H9 (cell line): Measurements from ENCODE around the gene FHIT. TPM values are rescaled to one million over a fixed set of nuclear protein-coding genes. Genes with fewer than 3 reads are reported as not detected.

ENCODE experiments used
- DNase-seq: peaks from one replicate; pipeline ENCODE4 v3.0.0-alpha.2; 2017
- H2AFZ ChIP-seq: one replicate; pipeline ENCODE4 v1.6.1; 2013; ENCODE audit warnings: mild to moderate bottlenecking, low read length, control low read depth, moderate library complexity
- H2AK5ac ChIP-seq: 2 replicates; pipeline ENCODE4 v1.6.1; 2013; ENCODE audit warnings: low read length, control low read depth, mixed read lengths; ENCODE audit not compliant: insufficient read length
- H2BK120ac ChIP-seq: one replicate; pipeline ENCODE4 v1.6.1; 2013; ENCODE audit warnings: low read depth, mild to moderate bottlenecking, low read length, control low read depth, inconsistent platforms; ENCODE audit not compliant: poor library complexity, severe bottlenecking
- H2BK12ac ChIP-seq: 2 replicates; pipeline ENCODE4 v1.6.1; 2013; ENCODE audit warnings: low read length, control low read depth, mixed read lengths, low read depth; ENCODE audit not compliant: insufficient read length
- H2BK15ac ChIP-seq: 2 replicates; pipeline ENCODE4 v1.6.1; 2013; ENCODE audit warnings: low read depth, low read length, control low read depth
- H2BK20ac ChIP-seq: one replicate; pipeline ENCODE4 v1.6.1; 2013; ENCODE audit warnings: low read depth, mild to moderate bottlenecking, low read length, control low read depth, inconsistent platforms; ENCODE audit not compliant: poor library complexity, severe bottlenecking
- H2BK5ac ChIP-seq: 2 replicates; pipeline ENCODE4 v1.6.1; 2013; ENCODE audit warnings: low read length, control low read depth, mixed read lengths; ENCODE audit not compliant: insufficient read length
- H3K14ac ChIP-seq: 2 replicates; pipeline ENCODE4 v1.6.1; 2013; ENCODE audit warnings: low read length, control low read depth; ENCODE audit not compliant: insufficient read depth
- H3K18ac ChIP-seq: 2 replicates; pipeline ENCODE4 v1.6.1; 2013; ENCODE audit warnings: low read depth, mild to moderate bottlenecking, mixed read lengths, low read length, control low read depth; ENCODE audit not compliant: insufficient read length
- H3K23ac ChIP-seq: 2 replicates; pipeline ENCODE4 v1.6.1; 2013; ENCODE audit warnings: low read length, control low read depth, mixed read lengths, low read depth; ENCODE audit not compliant: insufficient read length
- H3K23me2 ChIP-seq: 2 replicates; pipeline ENCODE4 v1.6.1; 2013; ENCODE audit warnings: low read depth, mild to moderate bottlenecking, mixed read lengths, low read length, control low read depth; ENCODE audit not compliant: insufficient read length, poor library complexity, severe bottlenecking
- H3K27ac ChIP-seq: 2 replicates; pipeline ENCODE4 v1.5.1; 2013; ENCODE audit warnings: low read length, control low read depth, mixed read lengths, low read depth; ENCODE audit not compliant: insufficient read length
- H3K27me3 ChIP-seq: 2 replicates; pipeline ENCODE4 v1.6.1; 2013; ENCODE audit warnings: low read length, control low read depth, inconsistent platforms; ENCODE audit not compliant: insufficient read depth
- H3K4ac ChIP-seq: 2 replicates; pipeline ENCODE4 v1.6.1; 2013; ENCODE audit warnings: low read depth, mild to moderate bottlenecking, control low read depth, inconsistent platforms, low read length, moderate library complexity
- H3K4me1 ChIP-seq: 2 replicates; pipeline ENCODE4 v1.6.1; 2013; ENCODE audit warnings: low read length, control low read depth, inconsistent platforms; ENCODE audit not compliant: insufficient read depth
- H3K4me2 ChIP-seq: 2 replicates; pipeline ENCODE4 v1.6.1; 2013; ENCODE audit warnings: low read length, control low read depth, mixed read lengths; ENCODE audit not compliant: insufficient read length, insufficient read depth
- H3K56ac ChIP-seq: 2 replicates; pipeline ENCODE4 v1.6.1; 2013; ENCODE audit warnings: low read depth, mild to moderate bottlenecking, mixed read lengths, low read length, control low read depth; ENCODE audit not compliant: insufficient read length
- H3K79me1 ChIP-seq: 2 replicates; pipeline ENCODE4 v1.6.1; 2013; ENCODE audit warnings: low read depth, mild to moderate bottlenecking, moderate library complexity, low read length, control low read depth, inconsistent platforms; ENCODE audit not compliant: insufficient read depth, poor library complexity, severe bottlenecking
- H3K79me2 ChIP-seq: 2 replicates; pipeline ENCODE4 v1.6.1; 2013; ENCODE audit warnings: low read length, control low read depth, inconsistent platforms; ENCODE audit not compliant: insufficient read depth
- H3K9ac ChIP-seq: 2 replicates; pipeline ENCODE4 v1.6.1; 2013; ENCODE audit warnings: low read length, control low read depth, mixed read lengths; ENCODE audit not compliant: insufficient read length; ENCODE audit errors: extremely low read depth
- H3K9me3 ChIP-seq: one replicate; pipeline ENCODE4 v1.6.1; 2013; ENCODE audit warnings: low read depth, low read length, inconsistent platforms; ENCODE audit not compliant: control insufficient read depth
- H3T11ph ChIP-seq: one replicate; pipeline ENCODE4 v1.6.1; 2013; ENCODE audit warnings: mild to moderate bottlenecking, low read length, control low read depth, inconsistent platforms
- H4K20me1 ChIP-seq: one replicate; pipeline ENCODE4 v1.6.1; 2013; ENCODE audit not compliant: control insufficient read depth, insufficient read length, insufficient read depth
- H4K5ac ChIP-seq: 2 replicates; pipeline ENCODE4 v1.6.1; 2013; ENCODE audit warnings: low read depth, mild to moderate bottlenecking, mixed read lengths, low read length, control low read depth; ENCODE audit not compliant: insufficient read length
- H4K8ac ChIP-seq: replicated peaks from 2 replicates; pipeline ENCODE4 v1.6.1; 2013; ENCODE audit warnings: low read length, control low read depth, mixed read lengths, low read depth; ENCODE audit not compliant: insufficient read length
- H4K91ac ChIP-seq: 2 replicates; pipeline ENCODE4 v1.6.1; 2013; ENCODE audit warnings: low read depth, mild to moderate bottlenecking, moderate library complexity, mixed read lengths, low read length, control low read depth; ENCODE audit not compliant: insufficient read length
- H3K27ac Mint-ChIP-seq, 3 experiments: 2 replicates in 2 of 3; 3 replicates in 1 of 3; pipeline ENCODE4 v1.8.0; 2020 to 2021; ENCODE audit warnings: mixed read lengths in 3 of 3, mild to moderate bottlenecking in 1 of 3, moderate library complexity in 1 of 3
- H3K27me3 Mint-ChIP-seq: 2 replicates; pipeline ENCODE4 v1.8.0; 2021; ENCODE audit warnings: low read depth, mild to moderate bottlenecking, moderate library complexity, mixed read lengths
- H3K36me3 Mint-ChIP-seq, 3 experiments: 2 replicates in 2 of 3; 3 replicates in 1 of 3; pipeline ENCODE4 v1.8.0; 2020 to 2021; ENCODE audit warnings: low read depth in 3 of 3, mixed read lengths in 3 of 3; ENCODE audit not compliant: insufficient read depth in 1 of 3
- H3K4me1 Mint-ChIP-seq, 2 experiments: 2 replicates each; pipeline ENCODE4 v1.8.0; 2020; ENCODE audit warnings: mixed read lengths in 2 of 2
- H3K4me3 Mint-ChIP-seq, 2 experiments: 2 replicates in 1 of 2; 3 replicates in 1 of 2; pipeline ENCODE4 v1.8.0; 2020 to 2021; ENCODE audit warnings: mild to moderate bottlenecking in 2 of 2, mixed read lengths in 2 of 2, moderate library complexity in 1 of 2
- H3K9me3 Mint-ChIP-seq, 2 experiments: 2 replicates in 1 of 2; 3 replicates in 1 of 2; pipeline ENCODE4 v1.8.0; 2020; ENCODE audit warnings: mild to moderate bottlenecking in 2 of 2, mixed read lengths in 2 of 2, moderate library complexity in 1 of 2
- WGBS: extraction: QIAGEN DNeasy Blood & Tissue Kit; methylation state at CpG from one replicate; pipeline ENCODE4 v1.1.7; 2013; ENCODE audit warnings: missing lambda C conversion rate, low lambda C conversion rate, mixed read lengths; ENCODE audit not compliant: insufficient read length; ENCODE audit errors: extremely low coverage; 5-methylcytosine and 5-hydroxymethylcytosine counted together
- total RNA-seq: library from RNA; stranded (reverse); gene quantifications from 2 replicates; pipeline ENCODE4 v1.2.1, GENCODE V29; 2021
- TF ChIP-seq, protein P1 (sequence below): fragments of 200-600 bp; sonication (generic); conservative IDR thresholded peaks from 3 replicates; pipeline ENCODE4 v1.8.0; 2021; ENCODE audit warnings: antibody characterized with exemption, mild to moderate bottlenecking

FHIT gene
- total RNA-seq, 1 experiment from 2014 or later = 3.0 TPM

DNA sequence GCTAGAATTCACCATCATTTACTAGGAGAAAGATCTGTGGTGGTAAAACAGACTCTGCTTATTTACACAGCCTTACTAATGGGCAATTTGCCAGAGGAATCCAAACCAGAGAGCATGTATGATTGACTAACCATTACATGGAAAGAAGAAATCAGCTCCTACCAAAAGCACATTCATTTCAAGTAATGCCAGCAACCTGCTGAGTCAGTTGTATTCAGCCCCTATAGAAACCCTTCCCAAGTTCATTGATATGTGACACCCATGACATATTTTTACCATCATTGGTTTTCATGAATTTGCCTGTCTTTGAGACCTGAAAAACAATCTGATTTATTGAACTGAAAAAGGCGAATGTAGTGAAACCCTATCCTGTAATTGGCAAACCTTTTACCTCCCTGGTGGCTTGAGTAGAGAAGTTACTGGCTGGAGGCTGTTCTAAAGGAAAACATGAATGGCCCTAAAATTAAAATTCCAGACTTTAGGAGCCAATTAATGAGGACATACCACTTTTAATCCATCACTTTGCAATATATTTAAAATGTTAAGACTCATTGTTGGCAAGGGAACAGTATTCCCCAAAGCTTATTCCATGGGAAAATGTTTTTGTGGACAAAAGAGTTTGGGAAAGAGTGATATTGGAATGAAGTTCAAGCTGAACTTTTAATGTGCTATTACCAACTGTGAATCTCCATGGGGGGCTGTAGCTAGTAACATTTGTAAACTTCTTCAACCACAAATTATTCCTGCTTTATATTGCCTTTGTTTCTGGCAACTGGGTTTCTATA is 542.9 kb downstream of the FHIT start:
- H2BK15ac ChIP-seq = no peak overlapping the region
- H3K9ac ChIP-seq = no peak overlapping the region
- no CpG with 5 or more reads among the region's 1 CpG for WGBS
- H2BK20ac ChIP-seq = no peak overlapping the region
- TF ChIP-seq, protein P1, sequence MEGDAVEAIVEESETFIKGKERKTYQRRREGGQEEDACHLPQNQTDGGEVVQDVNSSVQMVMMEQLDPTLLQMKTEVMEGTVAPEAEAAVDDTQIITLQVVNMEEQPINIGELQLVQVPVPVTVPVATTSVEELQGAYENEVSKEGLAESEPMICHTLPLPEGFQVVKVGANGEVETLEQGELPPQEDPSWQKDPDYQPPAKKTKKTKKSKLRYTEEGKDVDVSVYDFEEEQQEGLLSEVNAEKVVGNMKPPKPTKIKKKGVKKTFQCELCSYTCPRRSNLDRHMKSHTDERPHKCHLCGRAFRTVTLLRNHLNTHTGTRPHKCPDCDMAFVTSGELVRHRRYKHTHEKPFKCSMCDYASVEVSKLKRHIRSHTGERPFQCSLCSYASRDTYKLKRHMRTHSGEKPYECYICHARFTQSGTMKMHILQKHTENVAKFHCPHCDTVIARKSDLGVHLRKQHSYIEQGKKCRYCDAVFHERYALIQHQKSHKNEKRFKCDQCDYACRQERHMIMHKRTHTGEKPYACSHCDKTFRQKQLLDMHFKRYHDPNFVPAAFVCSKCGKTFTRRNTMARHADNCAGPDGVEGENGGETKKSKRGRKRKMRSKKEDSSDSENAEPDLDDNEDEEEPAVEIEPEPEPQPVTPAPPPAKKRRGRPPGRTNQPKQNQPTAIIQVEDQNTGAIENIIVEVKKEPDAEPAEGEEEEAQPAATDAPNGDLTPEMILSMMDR = no peak
- H3K23ac ChIP-seq = no peak overlapping the region
- H3K4me2 ChIP-seq = no peak overlapping the region
- peaks cover 18 to 22% of the 10 kb centered on the region in 2 experiments for H3K9me3 Mint-ChIP-seq
- no peak overlapping the region for H3K27ac ChIP-seq
- no peak overlapping the region for H3K4me3 Mint-ChIP-seq
- H3K9me3 ChIP-seq = no peaks in the 10 kb centered on the region
- no peak overlapping the region for H2BK12ac ChIP-seq
- no peak for DNase-seq
- no peak overlapping the region for H3K14ac ChIP-seq
- no peak overlapping the region for H3K18ac ChIP-seq
- no peak overlapping the region for H2AK5ac ChIP-seq
- H3K27me3 ChIP-seq = no peaks in the 10 kb centered on the region
- H2BK5ac ChIP-seq = no peak overlapping the region
- no peak overlapping the region for H3T11ph ChIP-seq
- H2BK120ac ChIP-seq = no peak overlapping the region
- H3K27me3 Mint-ChIP-seq = no peaks in the 10 kb centered on the region; the same call in 1 of the 2 replicates
- no peak overlapping the region for H2AFZ ChIP-seq
- no peaks in the 10 kb centered on the region for H3K79me1 ChIP-seq
- H4K91ac ChIP-seq = no peak overlapping the region
- H4K5ac ChIP-seq = no peak overlapping the region
- no peaks in the 10 kb centered on the region for H4K20me1 ChIP-seq
- H3K36me3 Mint-ChIP-seq = peaks cover 7 to 30% (median 20%) of the 10 kb centered on the region in 3 experiments; a peak in 6 of 7 replicates
- H3K23me2 ChIP-seq = no peaks in the 10 kb centered on the region
- no peak overlapping the region for H3K27ac Mint-ChIP-seq
- peaks cover 0 to 10% of the 10 kb centered on the region in 2 experiments; a peak in 2 of 4 replicates for H3K4me1 Mint-ChIP-seq
- no peak overlapping the region for H4K8ac ChIP-seq
- H3K56ac ChIP-seq = no peak overlapping the region
- no peaks in the 10 kb centered on the region for H3K79me2 ChIP-seq
- no peaks in the 10 kb centered on the region for H3K4me1 ChIP-seq
- H3K4ac ChIP-seq = no peak overlapping the region
